ENCODE results near the gene SIK3. TPM values are rescaled to one million over a fixed set of nuclear protein-coding genes. Genes with fewer than 3 reads are reported as not detected.

The SIK3 gene
- polyA plus RNA-seq, 1 experiment: 9.0 TPM

- POLR2A ChIA-PET: no interaction called here
- no peak overlapping the region for H3K27ac ChIP-seq (ENCODE audit: low read depth, low read length)
- no peak for TF ChIP-seq CTCF (IDR thresholded peaks at IDR 0.05; ENCODE audit: low read depth, low read length)
- H3K27me3 ChIP-seq (ENCODE audit: control insufficient read depth, insufficient read depth, low read length): no peaks in the 10 kb centered on the region
- no peaks in the 10 kb centered on the region for H3K9me3 ChIP-seq (ENCODE audit: control insufficient read depth, insufficient read depth, low read length)
- H3K4me3 ChIP-seq (ENCODE audit: low read depth, low read length): no peak overlapping the region
- CTCF ChIA-PET: no interaction called here
- no peak for DNase-seq (ENCODE audit: low read depth, low spot score)
Observed at GRCh38 chr11:117044287-117045035, 53.8 kb downstream of the SIK3 start.

- no peak overlapping the region for H3K27ac ChIP-seq (ENCODE audit: low read depth, low read length)
- POLR2A ChIA-PET: no interaction called here
- no peaks in the 10 kb centered on the region for H3K9me3 ChIP-seq (ENCODE audit: control insufficient read depth, insufficient read depth, low read length)
- no peak overlapping the region for H3K4me3 ChIP-seq (ENCODE audit: low read depth, low read length)
- CTCF ChIA-PET: interaction anchor here (0.5 kb wide), 1 partner anchor 64 kb away, joined by 3 read pairs; no protein-coding TSS in a partner anchor
- H3K27me3 ChIP-seq (ENCODE audit: control insufficient read depth, insufficient read depth, low read length): no peaks in the 10 kb centered on the region
- no peak for TF ChIP-seq CTCF (IDR thresholded peaks at IDR 0.05; ENCODE audit: low read depth, low read length)
- DNase-seq (ENCODE audit: low read depth, low spot score): no peak
Observed at GRCh38 chr11:117042689-117043088, 55.5 kb downstream of the SIK3 start.

- CTCF ChIA-PET: interaction anchor here (0.9 to 1.2 kb wide), 2 partner anchors 160 to 204 kb away, joined by 4 read pairs; no protein-coding TSS in a partner anchor
- POLR2A ChIA-PET: interaction anchor here (0.8 kb wide), 1 partner anchor 13 kb away, joined by 4 read pairs; no protein-coding TSS in a partner anchor
Observed at GRCh38 chr11:117039900-117040299, 58.3 kb downstream of the SIK3 start.

GRCh38 chr11:117039270-117039669 is 59.0 kb downstream of the SIK3 start:
- no peaks in the 10 kb centered on the region for H3K9me3 ChIP-seq (ENCODE audit: control insufficient read depth, insufficient read depth, low read length)
- no peaks in the 10 kb centered on the region for H3K27me3 ChIP-seq (ENCODE audit: control insufficient read depth, insufficient read depth, low read length)
- H3K27ac ChIP-seq (ENCODE audit: low read depth, low read length): no peak overlapping the region
- ChIA-PET CTCF (interaction anchor here (0.9 to 1.2 kb wide), 2 partner anchors 159 to 203 kb away, joined by 4 read pairs; no protein-coding TSS in a partner anchor), POLR2A (interaction anchor here (0.8 kb wide), 1 partner anchor 13 kb away, joined by 4 read pairs; no protein-coding TSS in a partner anchor)
- no peak for DNase-seq (ENCODE audit: low read depth, low spot score)
- H3K4me3 ChIP-seq (ENCODE audit: low read depth, low read length): no peak overlapping the region
- no peak for TF ChIP-seq CTCF (IDR thresholded peaks at IDR 0.05; ENCODE audit: low read depth, low read length)

More at GRCh38 chr11:117039900-117040299, 58.3 kb downstream of the SIK3 start:
- DNase-seq (ENCODE audit: low read depth, low spot score): no peak
- no peak overlapping the region for H3K4me3 ChIP-seq (ENCODE audit: low read depth, low read length)
- no peaks in the 10 kb centered on the region for H3K27me3 ChIP-seq (ENCODE audit: control insufficient read depth, insufficient read depth, low read length)
- no peak overlapping the region for H3K27ac ChIP-seq (ENCODE audit: low read depth, low read length)
- no peaks in the 10 kb centered on the region for H3K9me3 ChIP-seq (ENCODE audit: control insufficient read depth, insufficient read depth, low read length)
- no peak for TF ChIP-seq CTCF (IDR thresholded peaks at IDR 0.05; ENCODE audit: low read depth, low read length)

- no peaks in the 10 kb centered on the region for H3K27me3 ChIP-seq (ENCODE audit: control insufficient read depth, insufficient read depth, low read length)
- DNase-seq (ENCODE audit: low read depth, low spot score): no peak
- no peak overlapping the region for H3K4me3 ChIP-seq (ENCODE audit: low read depth, low read length)
- no peak for TF ChIP-seq CTCF (IDR thresholded peaks at IDR 0.05; ENCODE audit: low read depth, low read length)
- H3K9me3 ChIP-seq (ENCODE audit: control insufficient read depth, insufficient read depth, low read length): no peaks in the 10 kb centered on the region
- ChIA-PET POLR2A (no interaction called here), CTCF (no interaction called here)
- H3K27ac ChIP-seq (ENCODE audit: low read depth, low read length): no peak overlapping the region
Observed at GRCh38 chr11:117037975-117038350, 60.3 kb downstream of the SIK3 start.
